Measurements from ENCODE around the gene PRDM16. TPM values are rescaled to one million over a fixed set of nuclear protein-coding genes. Genes with fewer than 3 reads are reported as not detected.

Gene PRDM16
- polyA plus RNA-seq, 3 donors: not detected

DNA sequence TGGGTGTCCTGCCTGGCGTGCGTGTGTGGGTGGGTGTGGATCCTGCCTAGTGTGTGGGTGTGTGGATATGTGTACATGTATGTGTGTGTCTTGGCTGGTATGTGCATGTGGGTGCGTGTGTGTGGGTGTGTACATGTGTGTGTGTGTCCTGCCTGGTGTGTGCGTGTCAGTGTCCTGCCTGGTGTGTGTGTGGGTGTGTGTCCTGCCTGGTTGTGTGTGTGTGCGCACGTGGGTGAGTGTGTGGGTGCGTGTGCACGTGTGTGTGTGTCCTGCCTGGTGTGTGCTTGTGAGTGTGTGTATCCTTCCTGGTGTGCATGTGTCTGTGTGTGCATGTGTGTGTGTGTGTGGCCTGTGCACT lies 60.1 kb downstream of the PRDM16 start:
- H3K27me3 ChIP-seq (ENCODE audit: control insufficient read depth in 2 of 2, insufficient read depth in 2 of 2, low read length in 2 of 2): no peaks in the 10 kb centered on the region
- no peak overlapping the region for H3K27ac ChIP-seq (ENCODE audit: low read depth in 1 of 2, low read length in 2 of 2)
- intact Hi-C loops (cut with micrococcal nuclease): no loop called here
- H3K4me1 ChIP-seq (ENCODE audit: control insufficient read depth in 1 of 2, insufficient read depth in 2 of 2, low read length in 2 of 2): no peaks in the 10 kb centered on the region
- Mint-ChIP-seq H3K4me3 (no peak overlapping the region), H3K27ac (no peak overlapping the region), H3K36me3 (no peaks in the 10 kb centered on the region), H3K4me1 (no peaks in the 10 kb centered on the region), H3K27me3 (ENCODE audit: low read depth in 3 of 3) (peaks cover 0 to 3% (median 1%) of the 10 kb centered on the region in 3 donors), H3K9me3 (no peaks in the 10 kb centered on the region)
- no peak overlapping the region for H3K4me3 ChIP-seq (replicated peaks in 1 of 3; ENCODE audit: low read depth in 2 of 3, low read length in 3 of 3)
- H3K9me3 ChIP-seq (replicated peaks in 1 of 2; ENCODE audit: control insufficient read depth in 1 of 2, insufficient read depth in 1 of 2, low read length in 2 of 2): no peaks in the 10 kb centered on the region
- H3K9ac ChIP-seq (ENCODE audit: insufficient read depth, low read length, poor library complexity, severe bottlenecking): no peak overlapping the region
- no peak for DNase-seq
- no peaks in the 10 kb centered on the region for H4K20me1 ChIP-seq (ENCODE audit: insufficient read depth, low read length)
- no peaks in the 10 kb centered on the region for H3K36me3 ChIP-seq (replicated peaks in 1 of 2; ENCODE audit: control insufficient read depth in 1 of 2, insufficient read depth in 2 of 2, low read length in 2 of 2)
- H2AFZ ChIP-seq (ENCODE audit: insufficient read depth, low read depth, low read length, poor library complexity, severe bottlenecking): no peak overlapping the region
- TF ChIP-seq, protein P1, sequence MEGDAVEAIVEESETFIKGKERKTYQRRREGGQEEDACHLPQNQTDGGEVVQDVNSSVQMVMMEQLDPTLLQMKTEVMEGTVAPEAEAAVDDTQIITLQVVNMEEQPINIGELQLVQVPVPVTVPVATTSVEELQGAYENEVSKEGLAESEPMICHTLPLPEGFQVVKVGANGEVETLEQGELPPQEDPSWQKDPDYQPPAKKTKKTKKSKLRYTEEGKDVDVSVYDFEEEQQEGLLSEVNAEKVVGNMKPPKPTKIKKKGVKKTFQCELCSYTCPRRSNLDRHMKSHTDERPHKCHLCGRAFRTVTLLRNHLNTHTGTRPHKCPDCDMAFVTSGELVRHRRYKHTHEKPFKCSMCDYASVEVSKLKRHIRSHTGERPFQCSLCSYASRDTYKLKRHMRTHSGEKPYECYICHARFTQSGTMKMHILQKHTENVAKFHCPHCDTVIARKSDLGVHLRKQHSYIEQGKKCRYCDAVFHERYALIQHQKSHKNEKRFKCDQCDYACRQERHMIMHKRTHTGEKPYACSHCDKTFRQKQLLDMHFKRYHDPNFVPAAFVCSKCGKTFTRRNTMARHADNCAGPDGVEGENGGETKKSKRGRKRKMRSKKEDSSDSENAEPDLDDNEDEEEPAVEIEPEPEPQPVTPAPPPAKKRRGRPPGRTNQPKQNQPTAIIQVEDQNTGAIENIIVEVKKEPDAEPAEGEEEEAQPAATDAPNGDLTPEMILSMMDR (IDR thresholded peaks at IDR 0.05): no peak
- no peak overlapping the region for H3K4me2 ChIP-seq (replicated peaks; ENCODE audit: extremely low read depth, low read length, poor library complexity, severe bottlenecking)
- H3K79me2 ChIP-seq (ENCODE audit: insufficient read depth, low read length): no peaks in the 10 kb centered on the region
- WGBS (ENCODE audit: insufficient coverage): 93% methylated on average over 8 of the region's 8 CpGs

DNA sequence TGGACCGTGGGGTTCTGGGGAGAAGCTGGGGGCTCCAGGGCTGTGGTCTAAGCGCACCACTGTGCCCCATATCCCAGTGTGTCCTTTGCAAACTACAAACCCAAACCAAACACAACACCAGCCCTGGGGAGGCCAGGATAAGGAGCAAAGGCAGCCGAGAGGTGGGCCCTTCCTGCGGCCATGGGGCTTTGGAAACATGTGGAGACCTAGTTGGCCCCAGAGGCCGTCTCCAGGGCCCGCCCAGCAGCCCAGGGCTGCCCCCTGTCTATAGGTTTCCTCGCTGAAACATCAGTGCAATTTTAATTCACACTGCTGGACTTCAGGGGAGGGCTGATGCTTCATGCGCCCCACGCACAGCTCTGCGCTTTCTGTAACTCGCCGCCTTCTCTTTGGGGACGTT lies 61.3 kb downstream of the PRDM16 start:
- H3K36me3 ChIP-seq (replicated peaks in 1 of 2; ENCODE audit: control insufficient read depth in 1 of 2, insufficient read depth in 2 of 2, low read length in 2 of 2): no peaks in the 10 kb centered on the region
- H3K27me3 ChIP-seq (ENCODE audit: control insufficient read depth in 2 of 2, insufficient read depth in 2 of 2, low read length in 2 of 2): no peaks in the 10 kb centered on the region
- Mint-ChIP-seq H3K27ac (no peak overlapping the region), H3K36me3 (no peaks in the 10 kb centered on the region), H3K9me3 (no peaks in the 10 kb centered on the region), H3K27me3 (ENCODE audit: low read depth in 3 of 3) (peaks cover 0 to 3% (median 2%) of the 10 kb centered on the region in 3 donors), H3K4me1 (no peaks in the 10 kb centered on the region), H3K4me3 (no peak overlapping the region)
- H3K27ac ChIP-seq (ENCODE audit: low read depth in 1 of 2, low read length in 2 of 2): no peak overlapping the region
- intact Hi-C loops (cut with micrococcal nuclease): no loop called here
- H4K20me1 ChIP-seq (ENCODE audit: insufficient read depth, low read length): no peaks in the 10 kb centered on the region
- H3K4me3 ChIP-seq (replicated peaks in 1 of 3; ENCODE audit: low read depth in 2 of 3, low read length in 3 of 3): no peak overlapping the region
- WGBS (ENCODE audit: insufficient coverage): 84% methylated on average over 9 of the region's 13 CpGs
- no peak for DNase-seq
- H3K9ac ChIP-seq (ENCODE audit: insufficient read depth, low read length, poor library complexity, severe bottlenecking): no peak overlapping the region
- no peaks in the 10 kb centered on the region for H3K9me3 ChIP-seq (replicated peaks in 1 of 2; ENCODE audit: control insufficient read depth in 1 of 2, insufficient read depth in 1 of 2, low read length in 2 of 2)
- no peaks in the 10 kb centered on the region for H3K79me2 ChIP-seq (ENCODE audit: insufficient read depth, low read length)
- TF ChIP-seq, protein P1 (IDR thresholded peaks at IDR 0.05): no peak
- H3K4me2 ChIP-seq (replicated peaks; ENCODE audit: extremely low read depth, low read length, poor library complexity, severe bottlenecking): no peak overlapping the region
- no peak overlapping the region for H2AFZ ChIP-seq (ENCODE audit: insufficient read depth, low read depth, low read length, poor library complexity, severe bottlenecking)
- no peaks in the 10 kb centered on the region for H3K4me1 ChIP-seq (ENCODE audit: control insufficient read depth in 1 of 2, insufficient read depth in 2 of 2, low read length in 2 of 2)

Data from CD14-positive monocyte (primary cell).